Sigmoid colon (tissue), 7 donors: ENCODE results near the gene UBASH3A. TPM values are rescaled to one million over a fixed set of nuclear protein-coding genes. Genes with fewer than 3 reads are reported as not detected.

Experiments
- DNase-seq: peaks from one replicate; pipeline ENCODE4 v3.0.0-alpha.2; 2019
- H3K27ac ChIP-seq, 4 donors: fragments of 200-600 bp; sonication (generic); one replicate each; pipeline ENCODE4 v1.5.1; 2016 to 2019; ENCODE audit warnings: mild to moderate bottlenecking in 1 of 4
- H3K27me3 ChIP-seq, 3 donors: fragments of 200-600 bp; sonication (generic); one replicate each; pipeline ENCODE4 v1.5.1; 2019; ENCODE audit warnings: mild to moderate bottlenecking in 1 of 3
- H3K36me3 ChIP-seq, 4 donors: fragments of 200-600 bp; sonication (generic); one replicate each; pipeline ENCODE4 v1.5.1; 2016 to 2019
- H3K4me1 ChIP-seq, 4 donors: fragments of 200-600 bp; sonication (generic); one replicate each; pipeline ENCODE4 v1.5.1; 2017 to 2019
- H3K4me3 ChIP-seq, 4 donors: fragments of 200-600 bp; sonication (generic); one replicate each; pipeline ENCODE4 v1.5.1; 2017 to 2019; ENCODE audit warnings: mild to moderate bottlenecking in 2 of 4, moderate library complexity in 1 of 4
- H3K9me3 ChIP-seq, 4 donors: fragments of 200-600 bp in 3 of 4; sonication (generic) in 3 of 4; one replicate each; pipeline versions ENCODE4 v1.5.1 to v1.6.1; 2013 to 2019
- CTCF ChIP-seq, 4 experiments: fragments of 450-650 bp in 3 of 4; fragments of 200-600 bp in 1 of 4; IDR thresholded peaks; one replicate each; pipeline ENCODE4 v1.5.1; 2016 to 2019; ENCODE audit warnings: antibody characterized with exemption in 4 of 4, mild to moderate bottlenecking in 3 of 4, moderate library complexity in 2 of 4
- EP300 ChIP-seq, 4 donors: sonication (generic); formaldehyde crosslinking; IDR thresholded peaks; one replicate each; pipeline ENCODE4 v1.6.1; 2017; ENCODE audit warnings: antibody characterized with exemption in 4 of 4
- POLR2A ChIP-seq, 2 donors: fragments of 450-650 bp; IDR thresholded peaks; one replicate each; pipeline ENCODE4 v1.6.1; 2016; ENCODE audit warnings: antibody characterized with exemption in 2 of 2, mild to moderate bottlenecking in 2 of 2, moderate library complexity in 2 of 2
- POLR2AphosphoS5 ChIP-seq, 4 donors: sonication (generic); formaldehyde crosslinking; IDR thresholded peaks; one replicate each; pipeline ENCODE4 v1.6.1; 2017; ENCODE audit warnings: antibody characterized with exemption in 4 of 4
- WGBS, 2 donors: extraction: QIAGEN DNeasy Blood & Tissue Kit; methylation state at CpG; one replicate each; pipeline ENCODE4 v1.1.7; 2013; 5-methylcytosine and 5-hydroxymethylcytosine counted together
- intact Hi-C: fragments of 100-400 bp; cut with DNase I; formaldehyde crosslinking; loops from one replicate; pipeline ENCODE4 v1.15.1; 2023
- polyA plus RNA-seq, 3 donors: library from polyadenylated mRNA; stranded (reverse); fragments of 200-250 nt; gene quantifications; one replicate each; pipeline ENCODE4 v1.2.3, GENCODE V29; 2013
- total RNA-seq, 4 donors: library from RNA; depleted of rRNA; stranded (reverse); fragments of >200 nt; gene quantifications; one replicate each; pipeline ENCODE4 v1.1.0, GENCODE V29; 2016
- donor health status: healthy with polysubstance abuse.
- donor health status: Bipolar disorder and iron deficiency.
- donor health status: healthy.

The UBASH3A gene
- total and polyA plus RNA-seq, 7 donors, result 3.9 TPM; not detected in 6

- no peak for DNase-seq
- H3K4me3 ChIP-seq, result no peak overlapping the region
- no peaks in the 10 kb centered on the region for H3K9me3 ChIP-seq
- H3K27me3 ChIP-seq, result no peaks in the 10 kb centered on the region
- intact Hi-C loops, result loop anchor here (10.0 kb wide), 1 partner anchor 308 kb away; no protein-coding TSS in a partner anchor
- TF ChIP-seq POLR2A (IDR thresholded peaks at IDR 0.05), result no peak
- no peak for TF ChIP-seq CTCF (IDR thresholded peaks at IDR 0.05)
- no peak for TF ChIP-seq POLR2AphosphoS5 (IDR thresholded peaks at IDR 0.05)
- TF ChIP-seq EP300 (IDR thresholded peaks at IDR 0.05), result no peak
- no peaks in the 10 kb centered on the region for H3K36me3 ChIP-seq
- no peak overlapping the region for H3K27ac ChIP-seq
- no peaks in the 10 kb centered on the region for H3K4me1 ChIP-seq
- 89 to 94% methylated on average over 22 of the region's 22 CpGs for WGBS, 2 donors
Observed at GRCh38 chr21:42452401-42453223, 48.9 kb downstream of the UBASH3A start.

GRCh38 chr21:42453224-42453985 is 49.7 kb downstream of the UBASH3A start:
- H3K27ac ChIP-seq, result no peak overlapping the region
- no peaks in the 10 kb centered on the region for H3K27me3 ChIP-seq
- no peaks in the 10 kb centered on the region for H3K9me3 ChIP-seq
- DNase-seq, result no peak
- intact Hi-C loops, result loop anchor here (10.0 kb wide), 1 partner anchor 309 kb away; no protein-coding TSS in a partner anchor
- H3K4me1 ChIP-seq, result no peaks in the 10 kb centered on the region
- WGBS, 2 donors, result 62 to 78% methylated on average over 18 of the region's 18 CpGs
- no peak overlapping the region for H3K4me3 ChIP-seq
- no peaks in the 10 kb centered on the region for H3K36me3 ChIP-seq
- TF ChIP-seq EP300 (IDR thresholded peaks at IDR 0.05) (no peak), CTCF (IDR thresholded peaks at IDR 0.05) (no peak), POLR2A (IDR thresholded peaks at IDR 0.05) (no peak), POLR2AphosphoS5 (IDR thresholded peaks at IDR 0.05) (no peak)

GRCh38 chr21:42453986-42454570 is 50.4 kb downstream of the UBASH3A start:
- intact Hi-C loops, result loop anchor here (10.0 kb wide), 1 partner anchor 309 kb away; no protein-coding TSS in a partner anchor

GRCh38 chr21:42454786-42455185 is 51.1 kb downstream of the UBASH3A start:
- no peaks in the 10 kb centered on the region for H3K9me3 ChIP-seq
- no peak for TF ChIP-seq EP300 (IDR thresholded peaks at IDR 0.05)
- TF ChIP-seq POLR2A (IDR thresholded peaks at IDR 0.05), result no peak
- TF ChIP-seq POLR2AphosphoS5 (IDR thresholded peaks at IDR 0.05), result no peak
- no peak for TF ChIP-seq CTCF (IDR thresholded peaks at IDR 0.05)
- DNase-seq, result no peak
- 87 to 88% methylated on average over 9 of the region's 9 CpGs for WGBS, 2 donors
- no peaks in the 10 kb centered on the region for H3K4me1 ChIP-seq
- H3K27ac ChIP-seq, result no peak overlapping the region
- no peak overlapping the region for H3K4me3 ChIP-seq
- no peaks in the 10 kb centered on the region for H3K36me3 ChIP-seq
- no peaks in the 10 kb centered on the region for H3K27me3 ChIP-seq
- intact Hi-C loops, result loop anchor here (10.0 kb wide), 1 partner anchor 310 kb away; no protein-coding TSS in a partner anchor

More at GRCh38 chr21:42453986-42454570, 50.4 kb downstream of the UBASH3A start:
- Histone ChIP-seq H3K36me3 (no peaks in the 10 kb centered on the region), H3K27me3 (no peaks in the 10 kb centered on the region), H3K27ac (no peak overlapping the region), H3K4me1 (no peaks in the 10 kb centered on the region), H3K9me3 (no peaks in the 10 kb centered on the region), H3K4me3 (no peak overlapping the region)
- no peak for DNase-seq
- 85 to 89% methylated on average over 19 of the region's 19 CpGs for WGBS, 2 donors
- TF ChIP-seq EP300 (IDR thresholded peaks at IDR 0.05) (no peak), POLR2A (IDR thresholded peaks at IDR 0.05) (no peak), POLR2AphosphoS5 (IDR thresholded peaks at IDR 0.05) (no peak), CTCF (IDR thresholded peaks at IDR 0.05) (no peak)
